K562 (cell line): ENCODE data around the gene TOGARAM2. TPM values are rescaled to one million over a fixed set of nuclear protein-coding genes. Genes with fewer than 3 reads are reported as not detected.

Experiments
- ATAC-seq: fragments of 200-7000 bp; cut with Tn5 transposase; 3 replicates; pipeline ENCODE4 v1.9.1; 2020; ENCODE audit warnings: moderate library complexity
- BruUV-seq: library from RNA; stranded (reverse); fragments of 400-500 nt; replicated peaks from 2 replicates; lab custom pipeline; 2021; lab: Mats Ljungman, UMichigan
- CTCF ChIA-PET: fragments of 300-600 bp; formaldehyde crosslinking; extraction: SDS; loops from one replicate; lab custom pipeline; 2021; ENCODE audit warnings: low intra/inter-chr PET ratio; lab: Yijun Ruan, JAX
- POLR2A ChIA-PET: fragments of 300-600, 350-650 bp; sonication (Branson Sonifier 250); formaldehyde crosslinking; extraction: SDS; loops from one replicate; lab custom pipeline; 2021; ENCODE audit warnings: antibody characterized with exemption, inconsistent platforms; lab: Yijun Ruan, JAX
- DNase-seq, 4 experiments: peaks; one replicate each; pipeline versions ENCODE4 v3.0.0 to v3.0.0-alpha.2; 2011 to 2018; ENCODE audit warnings: low spot score in 3 of 4, mixed read lengths in 3 of 4; ENCODE audit errors: extremely low read depth in 1 of 4
- FAIRE-seq: peaks from 2 replicates; lab custom pipeline; 2011; peaks lifted over from hg19 to GRCh38; lab: Jason Lieb, UNC
- H2AFZ ChIP-seq: 2 replicates; pipeline ENCODE4 v1.6.0; 2011; ENCODE audit warnings: low read depth, low read length, control low read depth, inconsistent platforms
- H3K27ac ChIP-seq: fragments of 200-600 bp; 3 replicates; pipeline ENCODE4 v1.8.0; 2011; ENCODE audit warnings: low read depth, mild to moderate bottlenecking, control low read depth, inconsistent platforms, low read length, moderate library complexity, mixed read lengths; ENCODE audit errors: extremely low read depth
- H3K27me3 ChIP-seq, 2 experiments: fragments of 300-600 bp in 1 of 2; 2 replicates in 1 of 2; 3 replicates in 1 of 2; pipeline versions ENCODE4 v1.6.0 to v1.8.0; 2011; ENCODE audit warnings: inconsistent platforms in 2 of 2, low read length in 2 of 2, mild to moderate bottlenecking in 1 of 2, mixed read lengths in 1 of 2, moderate library complexity in 1 of 2; ENCODE audit not compliant: control insufficient read depth in 2 of 2, insufficient read depth in 2 of 2
- H3K36me3 ChIP-seq: fragments of 300-600 bp; 3 replicates; pipeline ENCODE4 v1.8.0; 2011; ENCODE audit warnings: mild to moderate bottlenecking, low read length, inconsistent platforms; ENCODE audit not compliant: control insufficient read depth, insufficient read depth
- H3K4me1 ChIP-seq, 2 experiments: fragments of 200-600 bp in 1 of 2; replicated peaks in 1 of 2; 2 replicates in 1 of 2; 3 replicates in 1 of 2; pipeline versions ENCODE4 v1.5.1 to v1.8.0; 2011; ENCODE audit warnings: inconsistent platforms in 2 of 2, low read length in 2 of 2, mild to moderate bottlenecking in 1 of 2, mixed read lengths in 1 of 2, moderate library complexity in 1 of 2; ENCODE audit not compliant: control insufficient read depth in 2 of 2, insufficient read depth in 2 of 2
- H3K4me2 ChIP-seq: 2 replicates; pipeline ENCODE4 v1.6.1; 2011; ENCODE audit warnings: low read length, control low read depth, inconsistent platforms, mixed read lengths; ENCODE audit not compliant: insufficient read depth
- H3K4me3 ChIP-seq: fragments of 200-600 bp; sonication (generic), shearing (Covaris generic); 2 replicates; pipeline ENCODE4 v1.5.1; 2016; ENCODE audit warnings: control low read depth, inconsistent platforms
- H3K79me2 ChIP-seq: fragments of 200-600 bp; 3 replicates; pipeline ENCODE4 v1.8.0; 2011; ENCODE audit warnings: low read length, inconsistent platforms; ENCODE audit not compliant: control insufficient read depth, insufficient read depth
- H3K9ac ChIP-seq, 2 experiments: 2 replicates each; pipeline versions ENCODE4 v1.6.0 to v1.6.1; 2011; ENCODE audit warnings: low read depth in 2 of 2, low read length in 2 of 2, control low read depth in 1 of 2, inconsistent platforms in 1 of 2, mild to moderate bottlenecking in 1 of 2, mixed read lengths in 1 of 2; ENCODE audit not compliant: insufficient read depth in 1 of 2
- H3K9me1 ChIP-seq: one replicate; pipeline ENCODE4 v1.6.0; 2011; ENCODE audit warnings: inconsistent platforms, mild to moderate bottlenecking, low read length, moderate library complexity; ENCODE audit not compliant: control insufficient read depth, insufficient read depth
- H3K9me3 ChIP-seq: replicated peaks from 2 replicates; pipeline ENCODE4 v1.5.1; 2011; ENCODE audit warnings: low read depth, low read length, inconsistent platforms; ENCODE audit not compliant: control insufficient read depth, insufficient read depth
- H4K20me1 ChIP-seq: replicated peaks from 2 replicates; pipeline ENCODE4 v1.6.1; 2011; ENCODE audit warnings: low read length, inconsistent platforms, mixed read lengths; ENCODE audit not compliant: control insufficient read depth, insufficient read depth
- MAZ ChIP-seq, 2 experiments: fragments of 450-650 bp in 1 of 2; sonication (generic) in 1 of 2; formaldehyde crosslinking; IDR thresholded peaks in 1 of 2; conservative IDR thresholded peaks in 1 of 2; 2 replicates each; pipeline versions ENCODE4 v1.4.0 to v1.5.0; 2020; ENCODE audit warnings: mild to moderate bottlenecking in 1 of 2, missing genetic modification reagents in 1 of 2
- NELFE ChIP-seq: IDR thresholded peaks from 2 replicates; pipeline ENCODE4 v1.6.1; 2011; ENCODE audit warnings: mild to moderate bottlenecking; ENCODE audit not compliant: insufficient read depth, insufficient read length
- ZFP91 ChIP-seq: sonication (generic); formaldehyde crosslinking; IDR thresholded peaks from 2 replicates; pipeline ENCODE4 v1.8.0; 2022; ENCODE audit warnings: mild to moderate bottlenecking, missing genetic modification reagents
- WGBS: fragments of 100-300 bp; shearing (Covaris generic); methylation state at CpG from one replicate; pipeline ENCODE4 v1.1.6; 2016; ENCODE audit warnings: low coverage, mixed read lengths; ENCODE audit not compliant: insufficient coverage; ENCODE audit errors: missing lambda C conversion rate; 5-methylcytosine and 5-hydroxymethylcytosine counted together
- in situ Hi-C: fragments of 300-500 bp; cut with MboI; formaldehyde crosslinking; loops from 4 replicates; pipeline ENCODE4 v1.15.0; 2018; ENCODE audit warnings: inconsistent platforms, mixed read lengths
- intact Hi-C: fragments of 100-400 bp; cut with micrococcal nuclease; formaldehyde crosslinking; loops from 2 replicates; pipeline ENCODE4 v1.14.2; 2022
- polyA plus RNA-seq, 8 experiments: library from polyadenylated mRNA; depleted of rRNA in 4 of 8; stranded (reverse) in 5 of 8; unstranded in 3 of 8; fragments of >200 nt; fragmentation: Nextera tagmentation in 2 of 8; fragmentation: Illumina TruSeq in 1 of 8; extraction: Ambion mirVana in 2 of 8; extraction: Trizol in 1 of 8; gene quantifications; 2 replicates each; pipeline versions ENCODE4 v1.2.1 to v1.2.3, GENCODE V29; 2011 to 2014; ENCODE audit warnings: inconsistent platforms in 1 of 8, missing spikeins in 1 of 8
- total RNA-seq, 7 experiments: library from RNA; depleted of rRNA in 6 of 7; stranded (reverse); fragments of >200 nt in 6 of 7; fragmentation: Illumina TruSeq in 2 of 7; extraction: Trizol in 2 of 7; gene quantifications; 2 replicates each; pipeline versions ENCODE4 v1.2.1 to v1.2.3, GENCODE V29; 2011 to 2021; ENCODE audit warnings: low replicate concordance in 1 of 7

Gene TOGARAM2
- total and polyA plus RNA-seq, 9 of the 15 experiments (the other 6 are each of a cell fraction or from before 2014, with no cell fraction given), result not detected

- Histone ChIP-seq H3K27ac (no peak overlapping the region), H3K9me3 (no peaks in the 10 kb centered on the region), H3K4me2 (no peak overlapping the region), H3K79me2 (no peaks in the 10 kb centered on the region), H3K4me1 (peaks cover 0 to 3% of the 10 kb centered on the region in 2 experiments; a peak in 1 of 5 replicates), H3K9ac (no peak overlapping the region), H4K20me1 (no peaks in the 10 kb centered on the region; the same call in 1 of the 2 replicates), H3K36me3 (no peaks in the 10 kb centered on the region), H3K27me3 (peaks cover 11 to 47% of the 10 kb centered on the region in 2 experiments), H2AFZ (no peak overlapping the region), H3K4me3 (no peak overlapping the region), H3K9me1 (no peaks in the 10 kb centered on the region)
- POLR2A ChIA-PET, result interaction anchor here (1.0 to 1.5 kb wide), 2 partner anchors 10 to 75 kb away, joined by 4 to 5 read pairs; no protein-coding TSS in a partner anchor
- intact Hi-C loops, result no loop called here
- TF ChIP-seq ZFP91 (CRISPR knock-in tag) (no peak), MAZ (CRISPR knock-in tag; conservative IDR thresholded peaks at IDR 0.05 in 1 of 2, IDR thresholded peaks at IDR 0.05 in 1 of 2) (no peak), NELFE (no peak)
- 2% methylated on average over 5 of the region's 5 CpGs for WGBS
- FAIRE-seq, result no peak
- CTCF ChIA-PET, result no interaction called here
- no peak for DNase-seq
- BruUV-seq, result no TSS peak
- ATAC-seq, result no peak
- in situ Hi-C loops, result no loop called here
Measured at GRCh38 chr2:29053670-29054400, 72.7 kb downstream of the TOGARAM2 start.
